Stimulated activated CD4-positive, alpha-beta T cell treated with anti-CD3 and anti-CD28 coated beads, TNF-alpha, amount 100 ng/mL, for 1 hour (primary cell): ENCODE data around the gene GJD4.

Experiments used
- DNase-seq, 3 donors: peaks; one replicate each; pipeline ENCODE4 v3.0.0-alpha.2; 2020; ENCODE audit warnings: low read depth in 3 of 3, low spot score in 1 of 3

The GJD4 gene

DNA sequence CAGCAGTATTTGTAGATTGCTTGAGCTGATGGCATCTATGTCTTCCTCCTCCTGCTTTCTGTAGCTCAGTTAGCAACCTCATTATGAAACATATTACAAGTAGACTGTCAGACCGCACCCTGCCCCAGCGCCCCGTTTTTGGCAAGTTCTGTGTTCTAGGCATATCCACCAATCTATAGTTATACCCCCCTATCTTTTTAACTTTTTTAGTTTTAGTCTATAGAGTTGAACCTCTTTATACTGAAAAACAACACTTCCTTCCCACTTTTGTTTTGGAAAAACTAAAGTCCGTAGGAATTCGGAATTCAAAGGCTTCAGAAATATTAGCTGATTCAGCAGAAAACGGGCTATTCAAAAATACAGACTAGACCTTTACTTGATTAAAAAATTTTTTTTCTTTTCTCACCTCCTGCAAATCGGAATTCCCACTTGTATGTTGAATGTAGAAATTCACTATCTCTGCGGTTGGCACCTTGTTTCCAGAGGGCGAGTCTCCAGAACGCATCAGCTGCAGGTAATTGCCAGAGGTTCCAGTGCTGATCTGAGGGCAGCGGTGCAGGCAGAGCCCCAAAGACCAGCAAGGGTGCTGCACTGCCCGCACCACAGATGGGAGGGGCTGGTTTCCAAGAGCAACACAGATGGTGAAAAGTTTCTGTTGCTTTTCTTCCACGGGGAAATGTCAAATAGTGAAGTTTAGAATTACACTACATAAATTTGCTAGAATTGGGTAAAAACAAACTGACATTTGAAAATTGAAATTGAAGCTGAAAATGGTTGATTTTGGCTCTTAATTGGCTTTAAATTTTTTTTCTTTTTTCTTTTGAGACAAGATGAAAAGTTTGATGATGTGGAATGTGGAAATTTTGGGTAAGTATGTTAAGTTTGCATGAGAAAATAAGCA lies 39.2 kb downstream of the GJD4 start:
- no peak for DNase-seq

DNA sequence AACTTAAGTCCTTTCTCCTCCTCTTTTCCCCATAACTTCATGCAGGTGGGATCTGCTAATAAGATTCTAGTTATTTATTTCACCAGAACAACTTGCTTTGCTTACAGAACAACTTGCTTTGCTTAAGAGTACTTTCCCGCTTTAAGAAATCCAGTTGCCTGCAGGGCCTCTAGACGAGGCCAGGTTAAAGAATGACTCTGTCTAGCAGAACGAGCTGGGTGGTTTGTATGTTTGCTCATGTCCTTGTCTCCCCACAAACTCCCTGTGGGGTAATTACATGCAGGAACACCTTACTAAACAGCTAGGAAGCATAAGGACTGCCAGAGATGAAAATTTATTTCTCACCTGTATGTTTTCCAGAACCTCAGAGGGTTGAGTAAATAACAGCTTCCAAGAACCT lies 45.8 kb downstream of the GJD4 start:
- DNase-seq: no peak

DNA sequence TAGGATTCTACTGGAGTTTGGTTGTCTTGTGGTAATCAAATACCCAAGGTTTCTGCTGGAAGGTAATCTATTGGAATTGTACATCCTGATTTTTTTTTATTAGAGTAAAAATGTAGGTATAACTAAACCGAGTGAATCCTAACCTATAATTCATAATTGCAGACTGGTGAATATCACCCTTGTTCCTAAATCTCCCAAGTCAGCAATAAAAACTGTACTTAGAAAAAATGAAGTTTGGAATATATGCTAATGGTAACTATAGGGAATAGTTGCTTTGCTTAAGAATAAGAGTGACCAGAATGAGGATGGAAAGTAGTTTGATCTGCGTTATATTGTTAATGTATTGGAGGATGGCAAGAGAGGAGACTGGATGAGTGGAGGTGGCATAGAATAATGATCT lies 47.7 kb downstream of the GJD4 start:
- no peak for DNase-seq

DNA sequence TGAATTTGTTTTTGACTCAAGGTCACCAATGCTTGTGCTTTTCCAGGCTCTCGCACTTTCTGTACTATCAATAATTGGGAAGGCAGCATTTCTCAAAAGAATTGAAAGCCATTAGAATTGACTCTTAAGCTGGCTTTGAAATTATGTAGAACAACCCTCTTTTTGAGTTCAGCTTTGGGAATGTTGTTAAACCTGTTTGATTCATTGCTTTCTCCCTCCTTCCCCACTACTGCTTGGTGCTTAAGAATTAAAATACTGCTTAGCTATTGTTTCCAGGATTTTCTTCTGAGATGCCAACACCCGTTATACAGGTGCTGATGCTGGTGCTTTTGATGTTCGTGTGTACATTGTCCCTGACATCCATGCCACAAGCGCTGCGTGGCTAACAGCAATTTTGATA lies 52.5 kb downstream of the GJD4 start:
- DNase-seq: no peak
